Smooth muscle cell (in vitro differentiated cells): ENCODE data around the gene LRRC25. TPM values are rescaled to one million over a fixed set of nuclear protein-coding genes. Genes with fewer than 3 reads are reported as not detected.
A peak's percentile ranks its signal among the peaks of the same experiment; 100 is the strongest.
"Not testable (repeated sequence)": the region's sequence is repeated elsewhere in the genome, so short reads cannot be mapped to it uniquely, and the experiment has no call there.

Experiments
- DNase-seq: peaks from one replicate; lab custom pipeline; 2025; ENCODE audit not compliant: unreplicated experiment; lab: John Stamatoyannopoulos, UW
- H2AFZ ChIP-seq: fragments of 200-600 bp; sonication (generic); 2 replicates; pipeline ENCODE4 v1.6.0; 2016; ENCODE audit warnings: antibody characterized with exemption, low read depth, mild to moderate bottlenecking
- H3F3A ChIP-seq: fragments of 200-600 bp; sonication (generic); 2 replicates; pipeline ENCODE4 v1.6.0; 2017; ENCODE audit warnings: antibody characterized with exemption, low read depth
- H3K27ac ChIP-seq: fragments of 200-600 bp; sonication (generic); 2 replicates; pipeline ENCODE4 v1.5.1; 2016; ENCODE audit warnings: low read depth, mild to moderate bottlenecking
- H3K27me3 ChIP-seq: fragments of 200-600 bp; sonication (generic); 2 replicates; pipeline ENCODE4 v1.6.1; 2016; ENCODE audit warnings: low read depth, mild to moderate bottlenecking
- H3K36me3 ChIP-seq: fragments of 200-600 bp; sonication (generic); 2 replicates; pipeline ENCODE4 v1.5.1; 2016; ENCODE audit warnings: low read depth
- H3K4me1 ChIP-seq: fragments of 200-600 bp; sonication (generic); 2 replicates; pipeline ENCODE4 v1.5.1; 2016; ENCODE audit warnings: low read depth
- H3K4me2 ChIP-seq: fragments of 200-600 bp; sonication (generic); 2 replicates; pipeline ENCODE4 v1.6.0; 2016; ENCODE audit warnings: mild to moderate bottlenecking
- H3K4me3 ChIP-seq: fragments of 200-600 bp; sonication (generic); 2 replicates; pipeline ENCODE4 v1.5.1; 2016; ENCODE audit warnings: mild to moderate bottlenecking
- H3K79me2 ChIP-seq: fragments of 200-600 bp; sonication (generic); 2 replicates; pipeline ENCODE4 v1.6.0; 2016; ENCODE audit warnings: low read depth, mild to moderate bottlenecking
- H3K9ac ChIP-seq: fragments of 200-600 bp; sonication (generic); 2 replicates; pipeline ENCODE4 v1.6.0; 2016; ENCODE audit warnings: low read depth
- H3K9me3 ChIP-seq: fragments of 200-600 bp; sonication (generic); replicated peaks from 2 replicates; pipeline ENCODE4 v1.5.1; 2016; ENCODE audit warnings: low read depth
- H4K20me1 ChIP-seq: fragments of 200-600 bp; sonication (generic); 2 replicates; pipeline ENCODE4 v1.6.0; 2016; ENCODE audit warnings: low read depth
- CTCF ChIP-seq: fragments of 200-600 bp; sonication (generic); IDR thresholded peaks from 2 replicates; pipeline ENCODE4 v1.5.1; 2017; ENCODE audit warnings: borderline replicate concordance, mild to moderate bottlenecking, antibody characterized with exemption; ENCODE audit not compliant: insufficient read depth, poor library complexity, severe bottlenecking
- WGBS: methylation state at CpG from one replicate; pipeline ENCODE4 v1.1.7; 2016; ENCODE audit warnings: low lambda C conversion rate; 5-methylcytosine and 5-hydroxymethylcytosine counted together
- polyA plus RNA-seq: library from polyadenylated mRNA; unstranded; fragments of >200 nt; fragmentation: Nextera tagmentation; extraction: Ambion mirVana; gene quantifications from 2 replicates; pipeline ENCODE4 v1.2.1, GENCODE V29; 2016
- total RNA-seq: library from RNA; depleted of rRNA; stranded (reverse); fragments of >200 nt; gene quantifications from 2 replicates; pipeline ENCODE4 v1.2.3, GENCODE V29; 2014

LRRC25 gene
- total and polyA plus RNA-seq, 2 experiments from 2014 or later = 0.34 TPM; not detected in 1

- DNase-seq = no peak
- H3K27ac ChIP-seq = no peak overlapping the region
- H3K4me2 ChIP-seq = no peak overlapping the region
- H3F3A ChIP-seq = no peaks in the 10 kb centered on the region
- peak; percentile 26 for TF ChIP-seq CTCF
- H3K9ac ChIP-seq = no peak overlapping the region
- no peaks in the 10 kb centered on the region for H3K9me3 ChIP-seq
- H3K4me1 ChIP-seq = no peaks in the 10 kb centered on the region
- 62% methylated on average over 10 of the region's 10 CpGs for WGBS
- no peaks in the 10 kb centered on the region for H3K27me3 ChIP-seq
- no peaks in the 10 kb centered on the region for H3K79me2 ChIP-seq
- no peak overlapping the region for H3K4me3 ChIP-seq
- H3K36me3 ChIP-seq = no peaks in the 10 kb centered on the region
- H2AFZ ChIP-seq = no peak overlapping the region
- H4K20me1 ChIP-seq = no peaks in the 10 kb centered on the region
These were observed 10.6 kb upstream of the LRRC25 start for GRCh38 chr19:18408053-18408476.

- H3K27ac ChIP-seq = no peak overlapping the region
- H3K9ac ChIP-seq = no peak overlapping the region
- H4K20me1 ChIP-seq = no peaks in the 10 kb centered on the region
- WGBS = 97% methylated on average over 9 of the region's 9 CpGs
- no peaks in the 10 kb centered on the region for H3K9me3 ChIP-seq
- TF ChIP-seq CTCF = no peak
- H3K4me2 ChIP-seq = no peak overlapping the region
- no peaks in the 10 kb centered on the region for H3K36me3 ChIP-seq
- no peak for DNase-seq
- H2AFZ ChIP-seq = no peak overlapping the region
- no peak overlapping the region for H3K4me3 ChIP-seq
- H3K27me3 ChIP-seq = no peaks in the 10 kb centered on the region
- no peaks in the 10 kb centered on the region for H3F3A ChIP-seq
- H3K79me2 ChIP-seq = no peaks in the 10 kb centered on the region
- H3K4me1 ChIP-seq = no peaks in the 10 kb centered on the region
These were observed 9.3 kb upstream of the LRRC25 start for GRCh38 chr19:18406749-18407148.

- not testable (repeated sequence) for H3K36me3 ChIP-seq, H3K27me3 ChIP-seq, H3K79me2 ChIP-seq, H2AFZ ChIP-seq, H3K4me3 ChIP-seq, H3K4me2 ChIP-seq, H3F3A ChIP-seq, H3K9me3 ChIP-seq, H3K9ac ChIP-seq, H4K20me1 ChIP-seq, H3K4me1 ChIP-seq, H3K27ac ChIP-seq, DNase-seq
- WGBS = 93% methylated on average over 11 of the region's 11 CpGs
These were observed 8.3 kb upstream of the LRRC25 start for GRCh38 chr19:18405754-18406153.

GRCh38 chr19:18402455-18403248 lies 5.2 kb upstream of the LRRC25 start:
- H3K4me2 ChIP-seq, H3K27me3 ChIP-seq: not testable (repeated sequence)
- WGBS = 86% methylated on average over 18 of the region's 18 CpGs

More at GRCh38 chr19:18402455-18403248, 5.2 kb upstream of the LRRC25 start:
- H3K4me1 ChIP-seq, H3F3A ChIP-seq, DNase-seq, H3K9ac ChIP-seq, H3K27ac ChIP-seq, H4K20me1 ChIP-seq, H3K79me2 ChIP-seq, H2AFZ ChIP-seq, H3K36me3 ChIP-seq, H3K9me3 ChIP-seq: not testable (repeated sequence)
- H3K4me3 ChIP-seq = peak overlapping the region; percentile 8
